HG03442 (cell line): Measurements from ENCODE around the gene BSG.

ENCODE experiments used
- ATAC-seq: cut with Tn5 transposase; IDR thresholded peaks from one replicate; pipeline ENCODE4 v1.9.1; 2021; ENCODE audit warnings: mild to moderate bottlenecking, moderate library complexity; ENCODE audit not compliant: unreplicated experiment

The BSG gene

GRCh38 chr19:570937-571565 is 1.3 kb upstream of the BSG start:
- no peak for ATAC-seq

GRCh38 chr19:571566-571974 is 826 bp upstream of the BSG start:
- ATAC-seq, result no peak

GRCh38 chr19:572743-573518 is 535 bp downstream of the BSG start:
- ATAC-seq, result peak; percentile 29

GRCh38 chr19:573519-573825 is 1.1 kb downstream of the BSG start:
- no peak for ATAC-seq

GRCh38 chr19:574658-575526 is 2.5 kb downstream of the BSG start:
- ATAC-seq, result no peak

- no peak for ATAC-seq
Measured at GRCh38 chr19:575527-576506, 3.4 kb downstream of the BSG start.

GRCh38 chr19:576768-577438 is 4.5 kb downstream of the BSG start:
- no peak for ATAC-seq

- ATAC-seq, result no peak
Measured at GRCh38 chr19:577439-578392, 5.3 kb downstream of the BSG start.

GRCh38 chr19:579111-579841 is 6.9 kb downstream of the BSG start:
- no peak for ATAC-seq

- no peak for ATAC-seq
Measured at GRCh38 chr19:579842-580155, 7.4 kb downstream of the BSG start.

GRCh38 chr19:580274-580835 is 8.0 kb downstream of the BSG start:
- ATAC-seq, result no peak

GRCh38 chr19:581399-582111 is 9.2 kb downstream of the BSG start:
- no peak for ATAC-seq

- ATAC-seq, result no peak
Measured at GRCh38 chr19:582497-583197, 10.3 kb downstream of the BSG start.

GRCh38 chr19:583198-583967 is 11.0 kb downstream of the BSG start:
- no peak for ATAC-seq

GRCh38 chr19:583968-584239 is 11.5 kb downstream of the BSG start:
- ATAC-seq, result no peak

GRCh38 chr19:584240-585001 is 12.0 kb downstream of the BSG start:
- ATAC-seq, result no peak
